HG03135 (cell line): Measurements from ENCODE around the gene CTNNA2.
"Not testable (repeated sequence)": the region's sequence is repeated elsewhere in the genome, so short reads cannot be mapped to it uniquely, and the experiment has no call there.

Source experiments
- ATAC-seq: cut with Tn5 transposase; IDR thresholded peaks from one replicate; pipeline ENCODE4 v1.9.1; 2021; ENCODE audit warnings: mild to moderate bottlenecking, moderate library complexity; ENCODE audit not compliant: unreplicated experiment

CTNNA2 gene

DNA sequence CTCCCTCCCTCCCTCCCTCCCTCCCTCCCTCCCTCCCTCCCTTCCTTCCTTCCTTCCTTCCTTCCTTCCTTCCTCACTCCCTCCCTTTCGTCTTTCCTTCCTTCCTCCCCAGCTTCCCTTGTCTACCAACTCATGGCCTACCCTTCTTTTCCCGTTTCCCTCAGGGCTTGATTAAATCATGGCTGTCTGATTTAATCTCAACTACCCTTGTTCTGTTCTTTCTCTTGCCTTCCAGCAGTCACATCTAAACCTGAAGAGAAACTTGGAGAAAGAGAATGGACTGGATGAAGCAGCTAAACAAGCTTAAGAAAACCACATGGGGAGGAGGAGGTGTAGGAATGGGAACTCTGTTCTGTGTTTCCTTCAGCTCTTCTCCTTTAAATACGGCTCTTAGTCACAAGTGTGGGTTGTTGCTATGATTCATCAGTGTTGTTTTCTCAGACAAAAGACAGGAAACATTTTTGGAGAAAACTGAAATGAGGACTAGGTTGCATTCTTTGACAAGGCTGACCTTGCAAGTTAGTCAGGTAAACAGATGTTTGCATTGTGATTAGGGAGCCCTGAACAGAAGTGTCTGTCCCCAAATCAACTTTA lies 613.8 kb downstream of the CTNNA2 start:
- ATAC-seq: no peak

DNA sequence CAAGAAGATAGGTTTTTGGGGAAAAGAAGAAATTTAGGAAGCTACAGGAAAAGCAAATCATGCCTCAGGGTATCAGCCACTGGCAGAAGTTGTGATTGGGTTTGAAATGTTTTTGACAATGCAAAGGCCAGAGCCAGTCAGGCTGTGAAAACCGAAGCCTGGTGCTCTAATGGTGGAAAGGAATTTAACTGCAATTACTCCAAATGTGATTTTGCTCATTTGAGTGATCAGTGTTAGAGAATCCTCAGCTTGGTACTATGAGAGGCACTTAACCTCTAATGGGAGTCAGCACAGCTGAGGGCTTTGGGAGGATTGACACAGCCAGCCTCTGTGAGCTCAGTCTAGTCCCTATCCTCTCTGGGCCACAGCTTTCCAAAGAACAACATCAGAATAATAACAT lies 615.2 kb downstream of the CTNNA2 start:
- no peak for ATAC-seq

DNA sequence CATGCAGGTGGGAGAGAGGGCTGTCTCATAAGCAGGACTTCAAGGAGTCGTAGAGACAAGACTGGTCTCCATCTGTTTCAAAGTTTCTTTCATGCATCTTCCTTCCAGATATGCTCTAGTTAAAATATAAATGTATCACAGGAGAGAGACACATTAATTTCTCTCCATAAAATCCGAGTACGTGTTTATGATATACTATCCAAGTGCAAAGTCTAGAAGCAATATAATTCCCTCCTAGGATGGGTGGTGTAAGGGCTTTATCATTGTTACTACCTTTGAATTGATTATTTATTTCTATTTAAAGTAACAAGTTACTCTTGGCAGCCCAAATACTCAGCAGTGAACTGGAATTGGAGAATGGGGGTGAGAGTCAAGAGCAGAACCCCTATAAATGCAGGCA lies 619.4 kb downstream of the CTNNA2 start:
- ATAC-seq: no peak

DNA sequence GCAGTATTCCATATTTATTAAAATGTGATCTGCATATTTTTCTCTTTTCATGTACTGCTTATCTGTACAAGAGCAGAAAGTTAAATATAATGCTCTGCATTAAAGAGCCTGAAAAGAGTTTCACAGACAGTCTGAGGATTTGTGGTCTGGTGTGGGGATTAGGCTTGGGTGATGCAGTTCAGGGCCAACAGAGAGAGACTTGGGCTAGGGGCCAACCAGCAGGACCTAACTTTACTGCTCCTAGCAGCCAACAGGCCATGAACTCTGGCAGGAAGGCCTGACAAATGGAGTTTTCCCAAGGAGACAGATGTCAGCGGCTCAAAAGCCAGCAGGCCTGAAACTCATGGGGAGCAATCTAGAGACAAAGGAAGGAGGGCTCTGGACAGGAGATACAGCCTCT lies 622.1 kb downstream of the CTNNA2 start:
- ATAC-seq: no peak

DNA sequence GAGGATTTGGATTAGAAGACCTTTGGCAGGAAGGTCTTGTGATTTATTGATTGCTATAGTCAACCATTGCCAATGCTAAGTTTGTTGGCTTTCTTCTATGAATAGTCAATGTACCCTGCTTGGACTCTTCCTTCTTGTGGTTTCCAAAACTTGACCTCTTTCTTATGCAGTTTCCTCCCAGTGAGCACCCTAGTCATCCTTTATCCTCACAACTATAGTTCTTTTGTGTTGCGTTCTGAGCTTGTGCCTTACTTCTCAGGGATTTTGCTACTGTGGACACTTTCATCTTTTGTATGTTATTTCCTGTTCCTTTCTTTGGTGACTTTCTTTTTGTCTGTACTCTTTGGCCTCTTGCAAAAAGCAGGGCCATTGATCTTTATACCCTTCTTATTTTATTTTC lies 623.5 kb downstream of the CTNNA2 start:
- ATAC-seq: no peak

DNA sequence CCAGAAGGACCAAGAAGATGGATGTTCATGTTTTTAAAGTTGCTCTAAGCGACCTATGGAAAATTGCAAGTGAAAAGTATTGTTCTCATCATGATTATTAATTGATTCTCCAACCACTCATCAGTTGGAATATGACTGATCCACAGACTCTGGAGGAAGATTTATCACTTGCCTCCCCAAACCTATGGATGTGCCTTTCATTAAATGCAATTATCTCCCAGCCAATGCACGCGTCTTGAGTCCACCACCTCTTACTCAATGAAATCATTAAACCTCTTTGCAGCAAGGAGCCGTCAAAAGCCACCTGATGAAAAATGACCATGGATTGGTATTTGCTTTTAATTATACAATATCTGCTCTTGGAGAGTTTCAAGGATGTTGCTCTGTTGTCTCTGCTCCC lies 626.1 kb downstream of the CTNNA2 start:
- ATAC-seq: no peak

DNA sequence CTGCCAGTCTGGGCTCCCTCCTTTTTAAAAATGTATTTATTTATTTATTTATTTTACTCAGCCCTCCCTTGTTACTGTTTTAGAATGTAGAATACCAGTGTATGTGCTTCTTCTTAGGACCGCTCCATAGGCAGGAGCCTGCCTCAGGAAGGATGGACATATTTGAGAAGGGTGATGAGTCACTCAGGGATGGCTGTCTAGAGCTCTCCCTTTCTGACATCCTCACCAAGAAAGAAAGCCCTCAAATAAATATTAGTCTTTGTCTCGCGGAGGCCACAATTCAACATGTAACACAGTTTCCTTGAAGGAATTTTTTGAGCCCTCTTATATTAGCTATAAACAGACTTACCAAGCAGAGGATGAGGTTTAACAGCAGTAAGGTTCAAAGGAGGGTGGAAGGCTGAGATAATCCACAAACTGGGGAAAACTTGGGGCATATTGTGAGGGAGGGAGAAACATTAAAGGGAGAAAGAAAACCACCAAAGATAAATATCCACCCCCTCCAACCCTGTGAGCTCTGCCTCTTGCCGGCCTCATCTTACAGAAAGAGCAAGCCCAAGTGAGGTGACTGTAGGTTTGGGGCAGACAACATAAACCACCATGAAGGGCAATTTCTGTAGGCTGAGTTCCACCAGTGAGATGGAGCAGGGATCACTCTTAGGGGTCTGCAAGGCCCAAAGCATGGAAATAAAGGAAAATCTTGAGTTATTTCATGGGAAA lies 628.3 kb downstream of the CTNNA2 start:
- ATAC-seq: no peak

DNA sequence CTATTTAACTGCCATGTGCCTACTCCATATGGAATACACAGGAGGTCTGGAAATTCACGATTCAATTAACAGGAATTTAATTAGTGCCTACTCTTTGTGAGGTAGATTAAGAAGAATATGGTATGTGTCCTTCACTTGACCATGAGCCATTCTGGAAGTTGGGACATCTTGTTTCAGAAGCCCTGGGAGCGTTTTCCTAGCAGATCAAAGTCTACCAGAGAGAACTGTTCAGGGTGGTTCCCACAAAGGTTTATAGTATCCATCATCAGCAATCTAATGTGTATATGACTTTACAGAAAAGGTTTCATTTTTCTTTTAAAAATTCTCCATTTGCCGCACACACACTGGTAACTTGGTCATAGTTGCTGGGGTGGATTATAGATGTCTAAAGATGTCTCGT lies 632.6 kb downstream of the CTNNA2 start:
- ATAC-seq: no peak

DNA sequence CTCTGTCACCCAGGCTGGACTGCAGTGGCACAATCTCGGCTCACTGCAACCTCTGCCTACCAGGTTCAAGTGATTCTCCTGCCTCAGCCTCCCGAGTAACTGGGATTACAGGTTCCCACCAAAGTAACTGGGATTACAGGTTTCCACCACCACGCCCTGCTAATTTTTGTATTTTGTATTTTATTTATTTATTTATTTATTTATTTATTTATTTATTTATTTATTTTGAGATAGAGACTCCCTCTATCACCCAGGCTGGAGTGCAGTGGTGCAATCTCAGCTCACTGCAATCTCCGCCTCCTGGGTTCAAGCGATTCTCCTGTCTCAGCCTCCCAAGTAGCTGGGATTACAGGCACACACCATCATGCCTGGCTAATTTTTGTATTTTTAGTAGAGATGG lies 633.9 kb downstream of the CTNNA2 start:
- not testable (repeated sequence) for ATAC-seq

DNA sequence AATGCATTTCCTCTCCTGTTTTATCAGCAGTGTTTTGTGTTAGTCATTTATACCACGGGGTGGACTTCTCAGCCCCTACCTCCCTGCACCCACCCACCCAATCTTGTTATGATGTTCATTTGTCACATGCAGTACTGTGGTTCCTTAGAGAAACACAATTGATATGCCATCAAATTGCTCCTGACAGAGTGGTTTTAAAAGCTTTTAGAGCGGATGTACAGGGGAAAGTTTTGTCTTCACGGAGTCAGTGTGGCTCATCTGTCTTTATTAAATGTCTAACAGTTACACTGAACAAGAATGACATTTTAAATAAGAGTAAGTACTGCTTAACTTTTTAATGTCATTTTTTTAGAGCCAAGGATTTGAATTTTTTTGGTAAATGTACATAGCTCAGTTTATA lies 634.8 kb downstream of the CTNNA2 start:
- no peak for ATAC-seq

DNA sequence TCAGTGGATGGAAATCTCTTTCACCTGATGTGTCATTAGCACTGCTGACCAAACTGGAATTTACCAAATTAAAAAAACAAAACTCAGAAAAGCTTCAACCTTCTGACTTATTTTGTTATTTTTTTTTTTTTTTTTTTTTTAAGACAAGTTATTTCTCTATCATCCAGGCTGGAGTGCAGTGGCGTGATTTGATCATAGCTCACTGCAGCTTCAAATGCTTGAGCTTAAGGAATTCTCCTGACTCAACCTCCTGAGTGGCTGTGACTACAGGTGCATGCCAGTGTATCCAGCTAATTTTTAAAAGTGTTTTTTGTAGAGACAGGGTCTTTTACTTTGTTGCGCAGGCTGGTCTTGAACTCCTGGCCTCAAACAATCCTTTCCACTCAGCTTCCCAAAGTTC lies 636.1 kb downstream of the CTNNA2 start:
- ATAC-seq: no peak

DNA sequence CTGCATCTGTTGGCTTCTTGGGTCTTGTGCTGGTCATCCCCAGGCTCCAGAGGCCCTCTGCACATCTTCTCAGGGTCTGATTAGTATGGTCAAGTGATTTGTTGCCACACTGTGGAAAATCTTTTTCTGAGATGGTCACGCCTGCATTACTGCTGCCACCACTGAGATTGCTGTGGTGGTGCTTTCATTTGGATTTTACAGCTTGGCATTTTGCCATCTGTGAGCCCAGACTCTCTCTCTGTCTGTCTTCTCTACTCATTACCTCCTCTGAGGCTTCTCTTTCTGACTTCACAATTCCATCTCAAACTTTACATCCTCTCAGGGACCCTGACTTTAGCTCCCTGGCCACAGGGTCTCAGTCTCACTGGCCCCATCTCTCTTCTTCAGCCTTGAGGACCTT lies 637.1 kb downstream of the CTNNA2 start:
- no peak for ATAC-seq

DNA sequence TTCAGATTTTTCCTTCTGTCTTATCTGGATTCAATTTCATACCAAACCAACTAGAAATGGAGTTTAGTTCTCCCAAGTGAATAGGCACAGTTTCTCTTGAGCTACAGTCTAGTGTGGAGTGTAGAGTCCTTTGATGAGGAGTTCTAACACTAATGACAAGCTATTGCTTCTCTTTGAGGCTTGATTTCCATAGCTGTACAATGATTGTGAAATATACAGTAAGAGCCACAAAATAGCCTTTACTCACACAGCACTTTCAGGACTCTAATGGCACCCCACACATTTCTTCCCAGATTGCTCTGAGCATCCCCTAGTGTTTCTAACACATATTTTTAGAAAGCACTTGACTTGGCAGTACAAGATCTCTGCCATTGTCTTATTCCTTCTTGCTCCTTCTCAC lies 638.4 kb downstream of the CTNNA2 start:
- ATAC-seq: no peak

DNA sequence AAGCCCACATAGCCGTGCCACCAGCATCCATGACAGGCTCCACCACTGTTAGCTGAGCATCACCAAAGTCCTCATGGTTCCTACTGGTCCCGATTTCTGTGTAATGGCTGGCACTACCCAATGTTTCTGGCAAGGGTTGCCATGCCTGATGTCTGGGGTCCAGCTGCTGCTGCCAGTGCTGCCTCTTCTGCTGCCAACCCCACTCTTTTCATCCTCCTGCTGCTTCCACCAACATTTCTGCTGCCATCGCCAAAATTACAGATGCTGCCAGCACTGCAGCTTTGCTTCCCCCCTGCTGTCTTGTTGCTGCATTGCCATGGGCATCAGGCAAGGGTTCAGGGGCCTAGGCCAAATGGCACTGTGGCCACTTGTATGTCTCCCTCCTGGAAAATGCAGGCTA lies 638.8 kb downstream of the CTNNA2 start:
- ATAC-seq: no peak

DNA sequence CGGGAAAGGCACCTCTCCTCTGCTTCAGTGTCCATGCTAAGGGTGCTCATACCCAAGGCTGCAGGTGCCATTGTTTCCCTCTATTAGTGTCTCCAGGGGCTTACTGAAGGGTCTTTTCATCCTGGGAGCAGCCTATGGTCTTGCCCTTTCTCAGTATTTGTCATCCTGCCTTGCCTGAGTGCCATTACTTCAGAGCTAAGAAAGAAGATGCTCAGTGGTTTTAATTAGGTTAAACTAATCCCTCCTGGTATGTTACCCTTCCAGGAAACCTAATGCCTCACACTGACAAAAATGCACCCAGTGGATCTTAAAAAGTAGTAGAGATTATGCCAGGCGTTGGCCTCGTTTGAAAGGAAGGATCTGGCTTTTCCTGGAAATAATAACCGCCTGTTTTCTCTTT lies 640.3 kb downstream of the CTNNA2 start:
- no peak for ATAC-seq

DNA sequence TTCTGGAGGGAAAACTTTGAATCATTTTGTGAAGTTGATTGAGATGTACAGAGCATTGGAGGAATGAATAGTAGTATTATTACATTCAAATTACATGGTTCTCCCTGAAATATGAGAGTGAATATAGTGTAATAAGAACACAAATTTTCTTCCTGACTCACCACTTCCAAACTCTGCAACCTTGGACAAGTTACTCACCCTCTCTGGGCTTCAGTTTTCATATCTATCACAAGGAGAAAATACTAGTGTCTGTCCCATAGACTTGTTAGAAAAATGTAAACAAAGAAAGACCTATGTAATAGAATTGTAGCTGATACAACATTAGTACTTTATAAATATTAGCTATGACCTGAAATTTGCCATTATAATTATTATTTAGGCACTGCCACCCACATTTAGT lies 640.9 kb downstream of the CTNNA2 start:
- no peak for ATAC-seq

DNA sequence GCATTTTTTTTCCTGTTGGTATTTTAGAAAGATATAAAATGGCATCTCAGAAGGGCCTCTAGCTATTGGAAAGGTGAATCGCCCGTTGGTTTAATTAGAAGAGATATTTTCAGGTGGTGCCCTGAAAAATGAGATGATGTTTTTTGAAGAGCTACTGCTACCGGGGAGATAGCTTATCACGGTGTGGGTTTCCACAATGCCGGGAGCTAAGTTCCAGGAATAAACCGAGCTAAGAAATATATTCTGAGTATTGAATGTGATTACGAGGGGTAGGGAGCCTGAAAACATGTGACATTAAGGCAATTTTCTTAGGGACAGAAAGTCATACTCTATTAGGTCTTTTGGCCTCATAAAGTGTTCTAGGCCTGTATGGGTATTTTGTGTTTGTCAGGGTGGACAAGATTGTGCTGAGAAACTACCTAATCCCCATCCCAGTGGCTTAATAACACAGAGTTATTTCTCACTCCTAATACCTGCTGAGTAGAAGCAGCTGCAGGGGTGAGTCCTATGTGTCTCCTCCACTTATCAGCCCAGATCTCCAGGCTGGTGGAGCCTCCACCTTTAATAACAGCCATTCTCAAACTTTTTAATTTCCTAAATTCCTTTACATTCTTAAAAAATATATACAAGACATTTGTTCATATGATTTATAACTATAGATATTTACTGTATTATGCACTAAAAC lies 641.5 kb downstream of the CTNNA2 start:
- ATAC-seq: no peak

DNA sequence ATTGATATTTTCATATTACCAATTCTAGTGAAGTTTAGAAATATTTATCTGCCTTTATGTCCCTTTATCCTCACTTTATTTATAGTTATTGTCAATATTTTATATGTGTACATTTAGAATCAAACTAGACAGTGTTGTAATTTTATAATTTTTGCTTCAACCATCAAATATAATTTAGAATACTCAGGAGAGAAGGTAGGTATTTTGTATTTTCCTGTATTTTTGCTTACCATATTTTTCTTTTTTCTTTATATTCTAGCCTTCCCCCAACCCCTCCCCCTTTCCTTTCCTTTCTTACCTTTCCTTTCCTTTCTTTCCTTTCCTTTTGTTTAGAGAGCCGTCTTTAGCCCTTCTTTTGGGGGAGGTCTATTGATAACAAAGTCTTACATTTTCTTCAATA lies 651.5 kb downstream of the CTNNA2 start:
- no peak for ATAC-seq

DNA sequence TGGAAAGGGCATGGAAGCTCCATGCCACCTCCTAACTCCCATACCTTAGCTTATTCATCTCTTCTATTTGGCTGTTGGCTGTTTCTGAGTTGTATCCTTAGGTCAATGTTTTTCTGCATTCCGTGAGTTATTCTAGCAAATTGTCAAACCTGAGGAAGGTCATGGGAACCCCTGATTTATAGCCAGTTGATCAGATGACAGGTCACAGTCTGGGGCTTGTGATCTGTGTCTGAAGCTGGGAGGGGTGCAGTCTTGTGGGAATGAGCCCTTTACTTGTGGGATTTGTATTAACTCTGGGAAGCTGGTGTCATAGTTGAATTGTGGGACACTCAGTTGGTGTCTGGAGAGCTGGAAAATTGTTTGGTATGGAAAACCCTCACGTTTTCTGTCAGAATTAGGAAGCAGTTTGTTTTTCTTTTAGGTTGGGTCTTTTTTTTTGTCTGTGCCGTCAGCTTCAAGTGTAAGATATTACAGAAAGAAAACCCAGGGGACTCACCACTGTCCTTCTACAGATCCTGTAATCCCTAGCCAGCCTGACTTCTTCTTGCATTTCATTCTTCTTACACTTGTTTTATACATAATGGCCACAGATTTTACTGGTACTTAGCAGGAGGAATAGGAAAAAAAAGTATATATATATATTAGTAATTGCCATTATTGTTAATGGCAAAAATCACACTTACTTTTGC lies 653.8 kb downstream of the CTNNA2 start:
- no peak for ATAC-seq

DNA sequence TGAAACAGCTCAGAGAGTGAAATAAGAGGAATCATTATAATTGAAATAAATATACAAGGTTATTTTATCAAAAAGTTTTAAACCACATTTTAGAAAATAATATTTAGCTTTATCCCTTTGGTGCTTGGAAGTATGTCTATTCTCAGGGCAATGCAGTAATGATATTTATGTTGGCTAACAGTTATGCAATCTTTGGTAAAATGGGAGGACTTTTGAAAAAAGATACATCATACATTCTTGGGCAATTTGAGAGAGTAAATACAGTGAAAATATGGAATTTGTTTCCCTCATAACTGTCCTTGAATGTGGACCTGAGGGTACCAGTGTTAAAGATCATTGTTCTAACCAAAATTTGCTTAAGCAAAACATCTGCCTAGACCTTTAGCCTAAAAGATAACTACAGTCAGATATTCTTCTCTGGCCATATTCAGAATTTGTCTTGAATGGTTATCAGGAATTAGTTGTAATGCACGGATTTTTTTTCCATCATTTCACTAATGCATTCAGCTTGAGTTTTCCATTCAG lies 654.5 kb downstream of the CTNNA2 start:
- no peak for ATAC-seq

DNA sequence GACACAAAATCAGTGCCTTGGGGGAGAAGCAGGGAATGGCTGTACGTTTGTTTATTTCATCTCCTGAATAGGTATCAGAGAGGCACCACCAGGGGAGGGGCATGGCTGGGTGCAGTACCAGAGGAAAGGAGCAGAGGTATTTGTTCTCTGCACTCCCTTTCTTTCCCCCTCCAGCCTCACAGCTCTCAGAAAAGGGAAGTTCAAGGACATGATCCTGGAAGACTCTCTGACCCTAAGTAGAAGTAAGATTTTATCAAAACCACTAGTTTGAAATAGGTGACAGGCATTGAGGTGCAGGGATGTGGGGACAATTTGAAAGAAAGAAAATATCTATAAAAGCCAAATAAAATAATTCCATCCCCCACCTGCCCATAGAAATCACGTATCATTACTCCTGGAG lies 655.2 kb downstream of the CTNNA2 start:
- no peak for ATAC-seq

DNA sequence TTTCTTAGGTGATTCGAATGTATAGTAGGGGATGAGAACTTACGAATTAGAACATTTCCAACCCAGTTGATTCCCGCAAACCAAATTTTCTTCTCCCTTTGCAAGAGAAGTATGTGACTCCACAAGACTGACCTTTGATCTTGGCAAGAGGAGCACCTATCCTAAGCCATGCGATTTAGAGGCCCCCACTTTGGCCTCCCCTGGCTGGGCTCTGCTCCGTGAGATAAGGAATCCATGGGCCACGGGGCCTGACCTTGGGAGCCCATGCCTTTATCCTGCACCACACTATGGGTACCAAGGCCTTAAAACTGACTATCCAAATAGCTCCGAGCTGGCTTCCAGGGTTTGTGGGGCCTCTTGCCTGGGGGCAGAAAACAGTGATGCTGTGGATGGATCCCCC lies 656.0 kb downstream of the CTNNA2 start:
- ATAC-seq: no peak
